Loucy (cell line): ENCODE results near the gene MYLK3.

ENCODE experiments used
- H2AFZ ChIP-seq: fragments of 200-600 bp; sonication (generic); 2 replicates; pipeline ENCODE4 v1.6.0; 2016; ENCODE audit warnings: antibody characterized with exemption, mild to moderate bottlenecking, low read length, moderate library complexity
- H3F3A ChIP-seq: fragments of 200-600 bp; 2 replicates; pipeline ENCODE4 v1.6.0; 2016; ENCODE audit warnings: antibody characterized with exemption, low read depth, mild to moderate bottlenecking
- H3K27me3 ChIP-seq: fragments of 200-600 bp; sonication (generic); 2 replicates; pipeline ENCODE4 v1.6.1; 2014; ENCODE audit warnings: low read length, mild to moderate bottlenecking; ENCODE audit not compliant: insufficient read depth, poor library complexity, severe bottlenecking
- H3K36me3 ChIP-seq: fragments of 200-600 bp; sonication (generic); 2 replicates; pipeline ENCODE4 v1.6.1; 2016; ENCODE audit warnings: low read length; ENCODE audit not compliant: insufficient read depth
- H3K4me1 ChIP-seq: fragments of 200-600 bp; sonication (generic); 2 replicates; pipeline ENCODE4 v1.5.1; 2014; ENCODE audit warnings: low read length, mild to moderate bottlenecking; ENCODE audit not compliant: insufficient read depth, poor library complexity, severe bottlenecking
- H3K4me2 ChIP-seq: fragments of 200-600 bp; sonication (generic); 2 replicates; pipeline ENCODE4 v1.6.0; 2014; ENCODE audit warnings: antibody characterized with exemption, low read length, low read depth, mild to moderate bottlenecking; ENCODE audit not compliant: poor library complexity, severe bottlenecking
- H3K4me3 ChIP-seq: fragments of 200-600 bp; sonication (generic); 2 replicates; pipeline ENCODE4 v1.5.1; 2014; ENCODE audit warnings: low read length, mild to moderate bottlenecking, mixed read lengths; ENCODE audit not compliant: poor library complexity, severe bottlenecking
- H3K79me2 ChIP-seq: fragments of 200-600 bp; sonication (generic); 2 replicates; pipeline ENCODE4 v1.6.1; 2014; ENCODE audit warnings: low read length; ENCODE audit not compliant: insufficient read depth
- H3K9ac ChIP-seq: fragments of 200-600 bp; sonication (generic); 2 replicates; pipeline ENCODE4 v1.6.0; 2014; ENCODE audit warnings: mild to moderate bottlenecking, low read depth, low read length, moderate library complexity; ENCODE audit not compliant: poor library complexity, severe bottlenecking
- H3K9me2 ChIP-seq: fragments of 200-600 bp; sonication (generic); replicated peaks from 2 replicates; pipeline ENCODE4 v1.6.1; 2016; ENCODE audit warnings: low read depth, low read length, mixed read lengths
- H3K9me3 ChIP-seq: fragments of 200-600 bp; sonication (generic); 2 replicates; pipeline ENCODE4 v1.6.1; 2014; ENCODE audit warnings: mild to moderate bottlenecking, antibody characterized with exemption, low read length, low read depth; ENCODE audit not compliant: insufficient read depth
- H4K20me1 ChIP-seq: fragments of 200-600 bp; sonication (generic); 2 replicates; pipeline ENCODE4 v1.6.0; 2014; ENCODE audit warnings: antibody characterized with exemption, low read length, mild to moderate bottlenecking; ENCODE audit not compliant: insufficient read depth, poor library complexity, severe bottlenecking
- EZH2phosphoT487 ChIP-seq: fragments of 200-600 bp; IDR thresholded peaks from 2 replicates; pipeline ENCODE4 v1.6.1; 2018; ENCODE audit warnings: antibody characterized with exemption, mild to moderate bottlenecking, moderate library complexity, borderline replicate concordance
- TF ChIP-seq, protein P1 (sequence below): fragments of 200-600 bp; sonication (generic); conservative IDR thresholded peaks from 2 replicates; pipeline ENCODE4 v1.5.1; 2014; ENCODE audit warnings: mild to moderate bottlenecking, antibody characterized with exemption, low read length

The MYLK3 gene

DNA sequence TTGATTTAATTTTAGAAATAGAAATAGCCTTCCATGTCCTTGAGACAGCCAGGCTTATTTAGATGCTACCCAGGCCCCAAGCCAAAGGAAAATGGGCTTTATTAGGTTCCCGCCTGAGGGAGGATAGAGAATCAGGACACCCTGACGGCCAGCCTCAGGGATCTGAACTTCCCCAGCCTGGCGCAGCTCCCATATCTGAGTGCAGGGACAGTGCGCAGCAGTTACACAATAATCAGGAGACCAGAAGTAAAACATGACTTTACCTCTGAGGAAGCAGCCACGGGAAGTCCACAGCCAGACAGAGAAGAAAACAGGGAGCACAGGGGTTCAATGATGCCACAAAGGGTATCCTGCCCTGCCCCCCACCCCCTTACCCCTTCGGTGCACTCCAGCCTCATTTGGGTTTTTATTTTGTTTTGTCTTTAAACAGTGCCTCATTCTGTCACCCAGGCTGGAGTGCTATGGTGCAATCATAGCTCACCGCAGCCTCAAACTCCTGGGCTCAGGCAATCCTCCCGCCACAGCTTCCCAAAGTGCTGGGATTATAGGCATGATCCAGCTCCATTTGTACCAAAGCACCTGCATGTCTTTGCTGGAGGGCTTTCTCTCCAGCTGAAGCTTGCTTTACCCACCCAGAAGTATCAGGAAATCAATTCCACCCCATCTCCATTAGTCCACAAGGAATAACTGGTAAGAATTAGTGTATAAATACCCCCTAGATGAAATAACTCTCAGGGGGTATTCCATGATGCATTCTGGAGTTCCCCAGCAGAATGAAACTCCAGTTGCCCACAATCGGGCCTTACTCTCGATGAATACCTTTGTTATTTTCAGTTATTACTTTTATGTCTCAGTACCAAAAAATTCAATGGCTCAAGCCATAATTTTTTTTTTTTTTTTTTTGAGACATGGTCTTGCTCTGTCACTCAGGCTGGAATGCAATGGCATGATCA, 36.8 kb downstream of the MYLK3 start:
- Histone ChIP-seq H3K79me2 (no peaks in the 10 kb centered on the region), H3K9me3 (no peaks in the 10 kb centered on the region), H3K4me1 (no peaks in the 10 kb centered on the region), H2AFZ (no peak overlapping the region), H3K9me2 (no peaks in the 10 kb centered on the region), H3K9ac (no peak overlapping the region), H3K4me2 (no peak overlapping the region), H3K27me3 (no peaks in the 10 kb centered on the region), H3K36me3 (no peaks in the 10 kb centered on the region), H3F3A (no peaks in the 10 kb centered on the region), H3K4me3 (no peak overlapping the region), H4K20me1 (no peaks in the 10 kb centered on the region)
- TF ChIP-seq, protein P1, sequence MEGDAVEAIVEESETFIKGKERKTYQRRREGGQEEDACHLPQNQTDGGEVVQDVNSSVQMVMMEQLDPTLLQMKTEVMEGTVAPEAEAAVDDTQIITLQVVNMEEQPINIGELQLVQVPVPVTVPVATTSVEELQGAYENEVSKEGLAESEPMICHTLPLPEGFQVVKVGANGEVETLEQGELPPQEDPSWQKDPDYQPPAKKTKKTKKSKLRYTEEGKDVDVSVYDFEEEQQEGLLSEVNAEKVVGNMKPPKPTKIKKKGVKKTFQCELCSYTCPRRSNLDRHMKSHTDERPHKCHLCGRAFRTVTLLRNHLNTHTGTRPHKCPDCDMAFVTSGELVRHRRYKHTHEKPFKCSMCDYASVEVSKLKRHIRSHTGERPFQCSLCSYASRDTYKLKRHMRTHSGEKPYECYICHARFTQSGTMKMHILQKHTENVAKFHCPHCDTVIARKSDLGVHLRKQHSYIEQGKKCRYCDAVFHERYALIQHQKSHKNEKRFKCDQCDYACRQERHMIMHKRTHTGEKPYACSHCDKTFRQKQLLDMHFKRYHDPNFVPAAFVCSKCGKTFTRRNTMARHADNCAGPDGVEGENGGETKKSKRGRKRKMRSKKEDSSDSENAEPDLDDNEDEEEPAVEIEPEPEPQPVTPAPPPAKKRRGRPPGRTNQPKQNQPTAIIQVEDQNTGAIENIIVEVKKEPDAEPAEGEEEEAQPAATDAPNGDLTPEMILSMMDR = no peak
- TF ChIP-seq EZH2phosphoT487 = no peak

DNA sequence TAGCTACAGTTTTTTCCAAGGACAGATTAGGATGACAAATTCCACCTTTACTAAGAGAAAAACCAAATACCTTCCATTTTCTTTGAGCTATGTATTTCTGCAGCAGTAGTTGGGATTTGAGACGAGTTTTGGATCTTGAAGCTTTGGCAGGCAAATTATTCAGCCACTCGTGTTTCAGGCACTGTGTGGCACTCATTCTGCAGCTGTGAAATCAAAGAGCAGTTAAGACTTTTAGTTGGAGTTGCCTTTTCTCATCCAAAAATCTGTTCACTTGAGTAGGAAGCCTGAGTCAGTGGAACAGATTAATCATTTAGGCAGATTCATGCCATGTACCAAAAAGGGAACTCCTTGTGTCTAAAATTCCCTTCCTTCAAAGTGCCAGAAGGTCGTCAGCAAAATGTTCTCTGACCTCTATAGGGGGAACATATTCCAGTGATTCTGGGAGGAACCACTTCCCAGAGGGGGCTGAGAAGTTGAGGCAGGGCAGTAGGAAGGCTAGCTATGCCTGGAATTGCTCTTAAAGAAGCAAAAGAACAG, 38.6 kb downstream of the MYLK3 start:
- no peak overlapping the region for H3K9ac ChIP-seq
- no peaks in the 10 kb centered on the region for H3K9me3 ChIP-seq
- no peaks in the 10 kb centered on the region for H3K79me2 ChIP-seq
- H3K27me3 ChIP-seq = no peaks in the 10 kb centered on the region
- TF ChIP-seq, protein P1 = no peak
- TF ChIP-seq EZH2phosphoT487 = no peak
- no peaks in the 10 kb centered on the region for H3F3A ChIP-seq
- no peak overlapping the region for H3K4me2 ChIP-seq
- H3K9me2 ChIP-seq = no peaks in the 10 kb centered on the region
- H2AFZ ChIP-seq = no peak overlapping the region
- H3K4me3 ChIP-seq = no peak overlapping the region
- no peaks in the 10 kb centered on the region for H3K36me3 ChIP-seq
- H3K4me1 ChIP-seq = no peaks in the 10 kb centered on the region
- no peaks in the 10 kb centered on the region for H4K20me1 ChIP-seq

GRCh38 chr16:46706642-46707041, 41.5 kb downstream of the MYLK3 start:
- H3K4me2 ChIP-seq = no peak overlapping the region
- no peak overlapping the region for H3K4me3 ChIP-seq
- H3K36me3 ChIP-seq = no peaks in the 10 kb centered on the region
- no peaks in the 10 kb centered on the region for H3K9me2 ChIP-seq
- H3K9me3 ChIP-seq = no peaks in the 10 kb centered on the region
- H2AFZ ChIP-seq = no peak overlapping the region
- no peak overlapping the region for H3K9ac ChIP-seq
- H3K4me1 ChIP-seq = no peaks in the 10 kb centered on the region
- H3K79me2 ChIP-seq = no peaks in the 10 kb centered on the region
- no peaks in the 10 kb centered on the region for H3K27me3 ChIP-seq
- no peak for TF ChIP-seq EZH2phosphoT487
- TF ChIP-seq, protein P1 = no peak
- no peaks in the 10 kb centered on the region for H3F3A ChIP-seq
- H4K20me1 ChIP-seq = no peaks in the 10 kb centered on the region
